ENCODE measurements around the gene ATP6V0B.

- no peak for TF ChIP-seq CTCF (IDR thresholded peaks at IDR 0.05)
- no peak for TF ChIP-seq EP300 (IDR thresholded peaks at IDR 0.05)
- TF ChIP-seq NFE2L2 (conservative IDR thresholded peaks at IDR 0.05; ENCODE audit: low read length), result no peak
Observed at GRCh38 chr1:43970502-43970901, 4.3 kb upstream of the ATP6V0B start.

All from A549 (cell line).